ENCODE measurements around the gene DLX1. TPM values are rescaled to one million over a fixed set of nuclear protein-coding genes. Genes with fewer than 3 reads are reported as not detected.

DLX1 gene
- total and polyA plus RNA-seq, 2 experiments from 2014 or later = not detected

DNA sequence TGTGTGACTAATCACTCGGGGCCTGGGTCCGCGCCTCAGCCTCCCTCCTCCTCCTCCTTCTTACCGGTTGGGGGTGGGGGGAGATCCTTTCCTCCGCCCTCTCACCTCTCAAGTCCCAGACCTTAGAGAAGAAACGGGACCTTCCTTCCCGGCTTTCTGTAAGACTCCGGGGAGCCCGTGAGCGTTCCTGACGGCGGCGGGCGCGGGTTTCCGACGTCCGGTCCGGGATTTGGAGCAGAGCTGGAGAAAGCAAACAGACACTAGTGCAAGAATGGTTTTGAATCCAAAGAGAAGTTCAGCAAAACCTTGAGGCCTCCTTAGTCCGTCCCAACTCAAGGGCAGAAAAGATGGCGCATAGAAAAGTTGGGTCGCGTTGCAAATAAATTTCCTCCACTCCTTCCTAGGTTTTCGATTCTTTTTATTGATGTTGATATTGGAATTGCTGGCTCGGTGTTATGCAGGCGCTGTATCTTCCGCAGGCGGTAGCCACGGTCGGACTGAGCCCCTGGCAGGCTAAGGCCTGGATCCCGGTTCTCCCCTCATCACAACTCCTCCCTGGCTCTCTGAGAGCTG is 2.0 kb downstream of the DLX1 start:
- no peak for DNase-seq (ENCODE audit: low read depth in 1 of 2, low spot score in 1 of 2)
- H3K27ac ChIP-seq = no peak overlapping the region
- no peaks in the 10 kb centered on the region for H3K9me3 ChIP-seq (ENCODE audit: low read depth)
- no peak overlapping the region for H3K4me3 ChIP-seq
- H3K4me1 ChIP-seq (ENCODE audit: low read depth) = no peaks in the 10 kb centered on the region
- H3K36me3 ChIP-seq = no peaks in the 10 kb centered on the region
- H3K27me3 ChIP-seq = peaks cover 100% of the 10 kb centered on the region
- TF ChIP-seq, protein P1, sequence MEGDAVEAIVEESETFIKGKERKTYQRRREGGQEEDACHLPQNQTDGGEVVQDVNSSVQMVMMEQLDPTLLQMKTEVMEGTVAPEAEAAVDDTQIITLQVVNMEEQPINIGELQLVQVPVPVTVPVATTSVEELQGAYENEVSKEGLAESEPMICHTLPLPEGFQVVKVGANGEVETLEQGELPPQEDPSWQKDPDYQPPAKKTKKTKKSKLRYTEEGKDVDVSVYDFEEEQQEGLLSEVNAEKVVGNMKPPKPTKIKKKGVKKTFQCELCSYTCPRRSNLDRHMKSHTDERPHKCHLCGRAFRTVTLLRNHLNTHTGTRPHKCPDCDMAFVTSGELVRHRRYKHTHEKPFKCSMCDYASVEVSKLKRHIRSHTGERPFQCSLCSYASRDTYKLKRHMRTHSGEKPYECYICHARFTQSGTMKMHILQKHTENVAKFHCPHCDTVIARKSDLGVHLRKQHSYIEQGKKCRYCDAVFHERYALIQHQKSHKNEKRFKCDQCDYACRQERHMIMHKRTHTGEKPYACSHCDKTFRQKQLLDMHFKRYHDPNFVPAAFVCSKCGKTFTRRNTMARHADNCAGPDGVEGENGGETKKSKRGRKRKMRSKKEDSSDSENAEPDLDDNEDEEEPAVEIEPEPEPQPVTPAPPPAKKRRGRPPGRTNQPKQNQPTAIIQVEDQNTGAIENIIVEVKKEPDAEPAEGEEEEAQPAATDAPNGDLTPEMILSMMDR (IDR thresholded peaks at IDR 0.05; ENCODE audit: low read depth, low read length) = no peak

DNA sequence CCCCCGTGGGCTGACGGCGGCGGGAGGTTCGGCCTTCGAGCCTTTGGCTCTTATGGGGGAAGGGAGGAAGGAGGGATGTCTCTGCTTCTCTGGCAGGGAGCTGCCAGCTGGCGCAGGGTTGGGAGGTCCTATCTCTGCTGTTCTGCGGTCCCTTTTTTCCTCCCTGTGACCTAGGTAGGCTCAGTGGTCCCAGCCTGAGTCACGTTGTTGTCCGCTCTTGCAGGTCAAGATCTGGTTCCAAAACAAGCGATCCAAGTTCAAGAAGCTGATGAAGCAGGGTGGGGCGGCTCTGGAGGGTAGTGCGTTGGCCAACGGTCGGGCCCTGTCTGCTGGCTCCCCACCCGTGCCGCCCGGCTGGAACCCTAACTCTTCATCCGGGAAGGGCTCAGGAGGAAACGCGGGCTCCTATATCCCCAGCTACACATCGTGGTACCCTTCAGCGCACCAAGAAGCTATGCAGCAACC is 2.5 kb downstream of the DLX1 start:
- H3K27me3 ChIP-seq = peaks cover 100% of the 10 kb centered on the region
- TF ChIP-seq, protein P1 (IDR thresholded peaks at IDR 0.05; ENCODE audit: low read depth, low read length) = no peak
- no peak overlapping the region for H3K27ac ChIP-seq
- no peaks in the 10 kb centered on the region for H3K36me3 ChIP-seq
- no peaks in the 10 kb centered on the region for H3K4me1 ChIP-seq (ENCODE audit: low read depth)
- DNase-seq (ENCODE audit: low read depth in 1 of 2, low spot score in 1 of 2) = no peak
- no peak overlapping the region for H3K4me3 ChIP-seq
- H3K9me3 ChIP-seq (ENCODE audit: low read depth) = no peaks in the 10 kb centered on the region

DNA sequence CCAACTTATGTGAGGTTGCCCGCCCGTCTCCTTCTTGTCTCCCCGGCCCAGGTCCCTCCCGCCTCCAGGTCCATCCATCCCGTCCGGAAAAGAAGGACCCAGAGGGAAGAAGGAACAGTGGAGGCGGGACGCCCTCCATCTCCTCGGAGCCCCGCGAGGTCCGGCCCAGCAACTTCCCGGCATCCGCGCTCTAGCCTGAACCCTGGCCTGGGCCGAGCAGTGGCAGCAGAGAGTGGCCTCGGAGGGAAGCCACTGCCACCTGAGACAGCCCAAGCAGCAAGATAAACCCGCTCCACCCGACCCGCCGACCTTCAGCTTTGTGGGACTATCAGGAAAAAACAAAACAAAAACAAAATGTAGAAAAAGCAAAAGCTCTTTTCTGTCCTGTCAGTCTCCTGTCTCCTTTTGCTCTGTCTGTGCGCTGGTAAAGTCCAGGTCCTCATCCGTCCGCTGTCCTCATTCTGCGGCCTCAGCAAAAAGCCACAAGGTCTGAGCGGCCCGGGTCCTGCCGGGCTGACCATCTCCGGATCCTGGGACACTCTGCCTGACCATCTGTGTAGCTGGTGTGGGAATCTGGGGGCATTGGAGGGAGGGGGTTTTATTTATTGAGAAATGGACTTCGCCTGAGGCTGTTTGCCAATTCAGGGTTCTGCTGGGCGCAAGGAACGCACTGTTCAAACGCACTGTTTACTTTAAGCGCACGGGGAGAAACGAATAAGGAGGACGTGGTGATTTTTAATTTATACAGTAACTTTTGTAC is 3.1 kb downstream of the DLX1 start:
- Histone ChIP-seq H3K36me3 (no peaks in the 10 kb centered on the region), H3K27ac (no peak overlapping the region), H3K4me3 (no peak overlapping the region), H3K27me3 (peaks cover 100% of the 10 kb centered on the region), H3K4me1 (ENCODE audit: low read depth) (no peaks in the 10 kb centered on the region), H3K9me3 (ENCODE audit: low read depth) (no peaks in the 10 kb centered on the region)
- TF ChIP-seq, protein P1 (IDR thresholded peaks at IDR 0.05; ENCODE audit: low read depth, low read length) = no peak
- no peak for DNase-seq (ENCODE audit: low read depth in 1 of 2, low spot score in 1 of 2)

DNA sequence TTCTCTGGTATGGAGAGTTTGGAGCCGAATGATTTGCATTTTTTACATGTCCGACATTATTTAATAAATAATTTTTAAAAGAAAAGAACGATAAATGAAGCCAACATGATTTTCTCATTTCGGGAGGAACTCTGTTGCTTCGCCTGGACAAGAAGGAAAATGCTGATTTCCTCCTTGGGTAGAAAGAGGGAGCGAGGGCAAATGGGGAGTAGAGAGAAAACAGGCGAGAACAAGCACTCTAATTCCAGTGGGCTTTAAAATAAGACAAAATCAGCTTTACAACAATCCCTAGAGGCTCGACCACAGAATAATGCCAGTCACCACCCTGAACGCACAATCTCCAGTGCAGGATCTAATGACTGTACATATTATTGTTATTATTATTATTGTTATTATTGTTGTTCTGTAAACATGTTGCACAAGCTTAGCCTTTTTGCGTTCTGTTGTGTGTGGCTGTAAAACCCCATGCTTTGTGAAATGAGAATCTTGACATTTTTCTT is 3.7 kb downstream of the DLX1 start:
- Histone ChIP-seq H3K36me3 (no peaks in the 10 kb centered on the region), H3K9me3 (ENCODE audit: low read depth) (no peaks in the 10 kb centered on the region), H3K4me3 (no peak overlapping the region), H3K27me3 (peaks cover 100% of the 10 kb centered on the region), H3K4me1 (ENCODE audit: low read depth) (no peaks in the 10 kb centered on the region), H3K27ac (no peak overlapping the region)
- TF ChIP-seq, protein P1 (IDR thresholded peaks at IDR 0.05; ENCODE audit: low read depth, low read length) = no peak
- DNase-seq (ENCODE audit: low read depth in 1 of 2, low spot score in 1 of 2) = no peak

DNA sequence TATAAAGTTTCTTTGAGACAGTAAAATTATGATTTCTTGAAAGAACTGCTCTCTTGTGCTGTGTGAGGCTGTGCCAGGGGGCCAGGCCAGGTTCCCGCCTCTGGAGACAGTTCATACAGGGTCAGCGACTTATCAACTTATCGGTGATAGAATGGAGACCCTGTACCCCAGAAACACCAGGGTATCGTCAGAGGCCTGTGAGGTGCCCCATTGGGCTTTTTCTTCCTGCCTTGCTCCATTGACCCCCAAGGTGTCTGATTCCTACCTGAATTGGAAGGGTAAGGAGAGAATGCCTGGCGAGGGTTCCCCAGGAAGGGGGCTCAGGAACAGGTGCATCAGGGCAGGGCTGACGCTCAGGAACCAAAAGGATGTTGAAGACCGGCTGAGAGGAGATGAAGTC is 4.3 kb downstream of the DLX1 start:
- no peak for DNase-seq (ENCODE audit: low read depth in 1 of 2, low spot score in 1 of 2)
- Histone ChIP-seq H3K36me3 (no peaks in the 10 kb centered on the region), H3K4me1 (ENCODE audit: low read depth) (no peaks in the 10 kb centered on the region), H3K27me3 (peaks cover 100% of the 10 kb centered on the region), H3K27ac (no peak overlapping the region), H3K9me3 (ENCODE audit: low read depth) (no peaks in the 10 kb centered on the region), H3K4me3 (no peak overlapping the region)
- TF ChIP-seq, protein P1 (IDR thresholded peaks at IDR 0.05; ENCODE audit: low read depth, low read length) = no peak

Measured in cardiac muscle cell (in vitro differentiated cells and primary cell).